ENCODE results near the gene ADRB1. TPM values are rescaled to one million over a fixed set of nuclear protein-coding genes. Genes with fewer than 3 reads are reported as not detected.

The ADRB1 gene
- 2.1 and 2.3 TPM in 2 replicates for total RNA-seq (2022)
- Bru-seq, nascent RNA = percentile 46 among the genes with signal in this experiment
- percentile 61 among the genes with signal in this experiment for BruChase-seq, experiment 1, labeled RNA remaining after a 2-hour chase
- BruChase-seq, experiment 2, labeled RNA remaining after a 6-hour chase = percentile 42 among the genes with signal in this experiment
- long read RNA-seq = 0 reads

GRCh38 chr10:114043532-114044246, at the start of gene ADRB1:
TSS of gene ADRB1 (plus strand) at chr10:114043866. CDS start at chr10:114044133, 267 bp downstream.
- BruUV-seq (replicated peaks) = no TSS peak
- CTCF ChIA-PET = interaction anchor here (0.6 to 0.7 kb wide), 5 partner anchors 27 to 363 kb away, joined by 3 to 8 read pairs (median 6); no protein-coding TSS in a partner anchor
- Mint-ChIP-seq H3K27me3 (ENCODE audit: insufficient read depth, unreplicated experiment) (peaks cover 21% of the 10 kb centered on the region), H3K36me3 (ENCODE audit: insufficient read depth, unreplicated experiment) (peaks cover 5% of the 10 kb centered on the region), H3K27ac (ENCODE audit: unreplicated experiment) (no peak within 1 kb of the TSS), H3K9me3 (ENCODE audit: unreplicated experiment) (no peaks in the 10 kb centered on the region), H3K4me3 (ENCODE audit: unreplicated experiment) (peak within 1 kb of the TSS; percentile 80), H3K4me1 (ENCODE audit: low read depth, unreplicated experiment) (peaks cover 9% of the 10 kb centered on the region)
- no peak for TF ChIP-seq CTCF (IDR thresholded peaks at IDR 0.05; ENCODE audit: insufficient read depth in 1 of 2, low read depth in 1 of 2, low read length in 1 of 2, severe bottlenecking in 1 of 2, unreplicated experiment in 1 of 2)
- peak; percentile 86 to 88 for DNase-seq
- Histone ChIP-seq H3K9me3 (no peaks in the 10 kb centered on the region), H3K4me1 (peaks cover 8% of the 10 kb centered on the region), H3K36me3 (ENCODE audit: control insufficient read depth, insufficient read depth, low read length) (no peaks in the 10 kb centered on the region), H3K4me3 (ENCODE audit: low read depth, low read length) (peak within 1 kb of the TSS; percentile 75), H3K27me3 (replicated peaks; ENCODE audit: control insufficient read depth, insufficient read depth, low read length) (no peaks in the 10 kb centered on the region)
- intact Hi-C loops (cut with micrococcal nuclease; ENCODE audit: unreplicated experiment) = loop anchor here (10.0 kb wide), 1 partner anchor 149 kb away; no protein-coding TSS in a partner anchor
- POLR2A ChIA-PET = interaction anchor here (0.6 to 1.0 kb wide), 4 partner anchors 131 to 1613 kb away, joined by 3 to 6 read pairs (median 4); partner anchors contain the start of gene CCDC186

- Histone ChIP-seq H3K4me1 (no peaks in the 10 kb centered on the region), H3K36me3 (ENCODE audit: control insufficient read depth, insufficient read depth, low read length) (no peaks in the 10 kb centered on the region), H3K27me3 (replicated peaks; ENCODE audit: control insufficient read depth, insufficient read depth, low read length) (no peaks in the 10 kb centered on the region), H3K4me3 (ENCODE audit: low read depth, low read length) (no peak overlapping the region), H3K9me3 (no peaks in the 10 kb centered on the region)
- no peak for TF ChIP-seq CTCF (IDR thresholded peaks at IDR 0.05; ENCODE audit: insufficient read depth in 1 of 2, low read depth in 1 of 2, low read length in 1 of 2, severe bottlenecking in 1 of 2, unreplicated experiment in 1 of 2)
- DNase-seq = no peak
- Mint-ChIP-seq H3K27me3 (ENCODE audit: insufficient read depth, unreplicated experiment) (no peaks in the 10 kb centered on the region), H3K36me3 (ENCODE audit: insufficient read depth, unreplicated experiment) (no peaks in the 10 kb centered on the region), H3K27ac (ENCODE audit: unreplicated experiment) (no peak overlapping the region), H3K4me1 (ENCODE audit: low read depth, unreplicated experiment) (no peaks in the 10 kb centered on the region), H3K4me3 (ENCODE audit: unreplicated experiment) (no peak overlapping the region), H3K9me3 (ENCODE audit: unreplicated experiment) (no peaks in the 10 kb centered on the region)
- ChIA-PET POLR2A (no interaction called here), CTCF (no interaction called here)
- BruUV-seq (replicated peaks) = no TSS peak
- intact Hi-C loops (cut with micrococcal nuclease; ENCODE audit: unreplicated experiment) = no loop called here
Measured at GRCh38 chr10:113995201-113995600, 48.5 kb upstream of the ADRB1 start.

GRCh38 chr10:113997428-113997827, 46.2 kb upstream of the ADRB1 start:
- BruUV-seq (replicated peaks) = no TSS peak
- no peaks in the 10 kb centered on the region for H3K9me3 ChIP-seq
- Mint-ChIP-seq H3K27me3 (ENCODE audit: insufficient read depth, unreplicated experiment) (peaks cover 3% of the 10 kb centered on the region), H3K9me3 (ENCODE audit: unreplicated experiment) (no peaks in the 10 kb centered on the region), H3K4me1 (ENCODE audit: low read depth, unreplicated experiment) (no peaks in the 10 kb centered on the region), H3K4me3 (ENCODE audit: unreplicated experiment) (no peak overlapping the region), H3K36me3 (ENCODE audit: insufficient read depth, unreplicated experiment) (no peaks in the 10 kb centered on the region), H3K27ac (ENCODE audit: unreplicated experiment) (no peak overlapping the region)
- TF ChIP-seq CTCF (IDR thresholded peaks at IDR 0.05; ENCODE audit: insufficient read depth in 1 of 2, low read depth in 1 of 2, low read length in 1 of 2, severe bottlenecking in 1 of 2, unreplicated experiment in 1 of 2) = no peak
- POLR2A ChIA-PET = no interaction called here
- no peak for DNase-seq
- no peaks in the 10 kb centered on the region for H3K36me3 ChIP-seq (ENCODE audit: control insufficient read depth, insufficient read depth, low read length)
- CTCF ChIA-PET = no interaction called here
- intact Hi-C loops (cut with micrococcal nuclease; ENCODE audit: unreplicated experiment) = no loop called here
- no peak overlapping the region for H3K4me3 ChIP-seq (ENCODE audit: low read depth, low read length)
- no peaks in the 10 kb centered on the region for H3K4me1 ChIP-seq
- H3K27me3 ChIP-seq (replicated peaks; ENCODE audit: control insufficient read depth, insufficient read depth, low read length) = no peaks in the 10 kb centered on the region

Data from Caco-2 (cell line).